ENCODE measurements around the gene CHKA. TPM values are rescaled to one million over a fixed set of nuclear protein-coding genes. Genes with fewer than 3 reads are reported as not detected.

CHKA gene
- total and polyA plus RNA-seq, 9 of the 15 experiments (the other 6 are each of a cell fraction or from before 2014, with no cell fraction given): 3.6 to 37.0 (median 30.2) TPM

- no peak for TF ChIP-seq DEAF1 (CRISPR knock-in tag; IDR thresholded peaks at IDR 0.05)
- no peak for TF ChIP-seq RHOXF2B (CRISPR knock-in tag; conservative IDR thresholded peaks at IDR 0.05)
- peak; percentile 16; the same call in 1 of the 2 replicates for TF ChIP-seq ESRRA (IDR thresholded peaks at IDR 0.05; ENCODE audit: borderline replicate concordance, low read depth)
- no peak for TF ChIP-seq FOS (IDR thresholded peaks at IDR 0.05; ENCODE audit: extremely low read depth, insufficient read length)
- TF ChIP-seq RBFOX2 (IDR thresholded peaks at IDR 0.05; ENCODE audit: low read depth, low read length): peak; percentile 78
- peak; percentile 93 for TF ChIP-seq ADNP (tag; IDR thresholded peaks at IDR 0.05)
- TF ChIP-seq E4F1 (CRISPR knock-in tag; IDR thresholded peaks at IDR 0.05; ENCODE audit: borderline replicate concordance): no peak
- peak; percentile 58; the same call in 1 of the 2 replicates for TF ChIP-seq ZBTB9 (CRISPR knock-in tag; IDR thresholded peaks at IDR 0.05)
- TF ChIP-seq ZNF197 (CRISPR knock-in tag; IDR thresholded peaks at IDR 0.05; ENCODE audit: low read depth): no peak
- TF ChIP-seq CEBPB (tag; IDR thresholded peaks at IDR 0.05): no peak
- no peak for TF ChIP-seq SIX5 (IDR thresholded peaks at IDR 0.05; ENCODE audit: borderline replicate concordance in 1 of 2, insufficient read depth in 1 of 2, low read depth in 1 of 2, low read length in 2 of 2)
- TF ChIP-seq ZKSCAN8 (CRISPR knock-in tag; IDR thresholded peaks at IDR 0.05): no peak
- TF ChIP-seq HOXB6 (CRISPR knock-in tag; IDR thresholded peaks at IDR 0.05; ENCODE audit: borderline replicate concordance): no peak
- no peak for TF ChIP-seq PRPF4 (IDR thresholded peaks at IDR 0.05; ENCODE audit: insufficient read depth, low read depth, low read length, poor library complexity, severe bottlenecking)
- TF ChIP-seq DDX20 (tag; IDR thresholded peaks at IDR 0.05; ENCODE audit: low read depth): no peak
- no peak for TF ChIP-seq ARID4B (CRISPR knock-in tag; IDR thresholded peaks at IDR 0.05)
- no peak; the same call in 1 of the 2 replicates for TF ChIP-seq RAD51 (IDR thresholded peaks at IDR 0.05; ENCODE audit: borderline replicate concordance, low read depth)
These were observed 117.2 kb downstream of the CHKA start, which contains the start of gene UNC93B1 (continued) for GRCh38 chr11:68003846-68004550.
